ENCODE data around the gene TWIST2. TPM values are rescaled to one million over a fixed set of nuclear protein-coding genes. Genes with fewer than 3 reads are reported as not detected.

Gene TWIST2
- total and polyA plus RNA-seq, 9 of the 15 experiments (the other 6 are each of a cell fraction or from before 2014, with no cell fraction given): not detected

- no peak overlapping the region for H3K9ac ChIP-seq (ENCODE audit: insufficient read depth in 1 of 2, low read depth in 2 of 2, low read length in 2 of 2)
- no peak overlapping the region for H3K27ac ChIP-seq (ENCODE audit: extremely low read depth, low read depth, low read length)
- H3K4me2 ChIP-seq (ENCODE audit: insufficient read depth, low read length): no peak overlapping the region
- no peaks in the 10 kb centered on the region for H3K79me2 ChIP-seq (ENCODE audit: control insufficient read depth, insufficient read depth, low read length)
- no peaks in the 10 kb centered on the region for H3K36me3 ChIP-seq (ENCODE audit: control insufficient read depth, insufficient read depth, low read length)
- peaks cover 0 to 37% of the 10 kb centered on the region in 2 experiments; a peak in 3 of 5 replicates for H3K27me3 ChIP-seq (ENCODE audit: control insufficient read depth in 2 of 2, insufficient read depth in 2 of 2, low read length in 2 of 2)
- no peaks in the 10 kb centered on the region for H3K9me1 ChIP-seq (ENCODE audit: control insufficient read depth, insufficient read depth, low read length)
- no peaks in the 10 kb centered on the region for H3K9me3 ChIP-seq (replicated peaks; ENCODE audit: control insufficient read depth, insufficient read depth, low read depth, low read length)
- ChIA-PET CTCF (ENCODE audit: low intra/inter-chr PET ratio) (no interaction called here), POLR2A (interaction anchor here (0.5 kb wide), 1 partner anchor 139 kb away, joined by 3 read pairs; no protein-coding TSS in a partner anchor)
- no peak overlapping the region for H2AFZ ChIP-seq (ENCODE audit: low read depth, low read length)
- intact Hi-C loops (cut with micrococcal nuclease) (no loop called here), in situ Hi-C loops (cut with MboI) (no loop called here)
- FAIRE-seq (no peak), DNase-seq (ENCODE audit: extremely low read depth in 1 of 4, low spot score in 3 of 4) (no peak), ATAC-seq (no peak)
- 0% methylated on average over 7 of the region's 19 CpGs for WGBS (ENCODE audit: insufficient coverage, low coverage, missing lambda C conversion rate)
- no peaks in the 10 kb centered on the region for H4K20me1 ChIP-seq (replicated peaks; ENCODE audit: control insufficient read depth, insufficient read depth, low read length)
- H3K4me1 ChIP-seq (replicated peaks in 1 of 2; ENCODE audit: control insufficient read depth in 2 of 2, insufficient read depth in 2 of 2, low read length in 2 of 2): no peaks in the 10 kb centered on the region
- no peak overlapping the region for H3K4me3 ChIP-seq
- no TSS peak for BruUV-seq (replicated peaks)
- TF ChIP-seq E2F1 (CRISPR knock-in tag; IDR thresholded peaks at IDR 0.05): no peak
- TF ChIP-seq TSC22D4 (tag; IDR thresholded peaks at IDR 0.05): no peak
- no peak for TF ChIP-seq ZNF431 (CRISPR knock-in tag; IDR thresholded peaks at IDR 0.05)
- TF ChIP-seq ZNF778 (CRISPR knock-in tag; IDR thresholded peaks at IDR 0.05): no peak
- TF ChIP-seq GMEB1 (CRISPR knock-in tag; IDR thresholded peaks at IDR 0.05): no peak
- TF ChIP-seq GABPB2 (CRISPR knock-in tag; conservative IDR thresholded peaks at IDR 0.05): no peak
- TF ChIP-seq CBFB (CRISPR knock-in tag; IDR thresholded peaks at IDR 0.05): no peak
- TF ChIP-seq NR0B1 (IDR thresholded peaks at IDR 0.05; ENCODE audit: partially characterized antibody): no peak
- TF ChIP-seq TRIM28 (IDR thresholded peaks at IDR 0.05): no peak
- no peak for TF ChIP-seq BRD9 (IDR thresholded peaks at IDR 0.05; ENCODE audit: low read depth, partially characterized antibody)
- no peak for TF ChIP-seq ERF (CRISPR knock-in tag; IDR thresholded peaks at IDR 0.05)
- no peak for TF ChIP-seq CBX8 (IDR thresholded peaks at IDR 0.05; ENCODE audit: borderline replicate concordance, extremely low read depth, low read depth, low read length, poor library complexity, severe bottlenecking)
- TF ChIP-seq PRPF4 (IDR thresholded peaks at IDR 0.05; ENCODE audit: insufficient read depth, low read depth, low read length, poor library complexity, severe bottlenecking): no peak
- no peak for TF ChIP-seq ZNF449 (CRISPR knock-in tag; IDR thresholded peaks at IDR 0.05)
- no peak for TF ChIP-seq TCF7L2 (IDR thresholded peaks at IDR 0.05; ENCODE audit: low read depth, low read length)
- TF ChIP-seq SREBF2 (CRISPR knock-in tag; IDR thresholded peaks at IDR 0.05): no peak
- TF ChIP-seq HDAC1 (IDR thresholded peaks at IDR 0.05): no peak
These were observed 36.4 kb downstream of the TWIST2 start for GRCh38 chr2:238884122-238884811.

Data from K562 (cell line).